GM06990 (cell line): ENCODE results near the gene ST8SIA2.
A peak's percentile ranks its signal among the peaks of the same experiment; 100 is the strongest.

Experiments used
- DNase-seq: peaks from one replicate; pipeline ENCODE4 v3.0.0-alpha.2; 2011; ENCODE audit not compliant: insufficient read length; ENCODE audit errors: extremely low read depth
- H3K27me3 ChIP-seq: replicated peaks from 2 replicates; pipeline ENCODE4 v1.6.0; 2011; ENCODE audit warnings: low read length; ENCODE audit not compliant: control insufficient read depth, insufficient read depth
- H3K36me3 ChIP-seq: 2 replicates; pipeline ENCODE4 v1.5.1; 2011; ENCODE audit warnings: low read length; ENCODE audit not compliant: control insufficient read depth, insufficient read depth
- H3K4me3 ChIP-seq: replicated peaks from 2 replicates; pipeline ENCODE4 v1.5.1; 2011; ENCODE audit warnings: low read depth, mild to moderate bottlenecking, control low read depth, low read length
- CTCF ChIP-seq: IDR thresholded peaks from 2 replicates; pipeline ENCODE4 v1.5.1; 2011; ENCODE audit warnings: low read length, control low read depth, mild to moderate bottlenecking, inconsistent platforms; ENCODE audit not compliant: insufficient read depth, poor library complexity, severe bottlenecking

ST8SIA2 gene

GRCh38 chr15:92415639-92416297 lies 22.1 kb downstream of the ST8SIA2 start:
- H3K4me3 ChIP-seq = no peak overlapping the region
- H3K27me3 ChIP-seq = peaks cover 4% of the 10 kb centered on the region
- no peak for DNase-seq
- no peak for TF ChIP-seq CTCF
- H3K36me3 ChIP-seq = no peaks in the 10 kb centered on the region

- no peaks in the 10 kb centered on the region for H3K36me3 ChIP-seq
- peaks cover 4% of the 10 kb centered on the region for H3K27me3 ChIP-seq
- no peak overlapping the region for H3K4me3 ChIP-seq
- no peak for DNase-seq
- TF ChIP-seq CTCF = no peak
Measured at GRCh38 chr15:92416557-92416956, 22.9 kb downstream of the ST8SIA2 start.

GRCh38 chr15:92417716-92418115 lies 24.0 kb downstream of the ST8SIA2 start:
- H3K4me3 ChIP-seq = no peak overlapping the region
- H3K27me3 ChIP-seq = peaks cover 4% of the 10 kb centered on the region
- DNase-seq = no peak
- H3K36me3 ChIP-seq = no peaks in the 10 kb centered on the region
- no peak for TF ChIP-seq CTCF

- no peak for DNase-seq
- Histone ChIP-seq H3K27me3 (peaks cover 4% of the 10 kb centered on the region), H3K36me3 (no peaks in the 10 kb centered on the region), H3K4me3 (no peak overlapping the region)
- TF ChIP-seq CTCF = peak; percentile 1
Measured at GRCh38 chr15:92418864-92419263, 25.2 kb downstream of the ST8SIA2 start.

- Histone ChIP-seq H3K27me3 (peaks cover 2% of the 10 kb centered on the region), H3K36me3 (no peaks in the 10 kb centered on the region), H3K4me3 (no peak overlapping the region)
- no peak for TF ChIP-seq CTCF
- DNase-seq = no peak
Measured at GRCh38 chr15:92421976-92422375, 28.3 kb downstream of the ST8SIA2 start.
